Measurements from ENCODE around the gene MRPS5.
A peak's percentile ranks its signal among the peaks of the same experiment; 100 is the strongest.

The MRPS5 gene

GRCh38 chr2:95086017-95086416 lies 35.6 kb downstream of the MRPS5 start:
- DNase-seq, result no peak

- DNase-seq, result no peak
These were observed 39.1 kb downstream of the MRPS5 start for GRCh38 chr2:95082477-95082876.

- peak; percentile 38 for DNase-seq
These were observed 42.4 kb downstream of the MRPS5 start for GRCh38 chr2:95079199-95079683.

- DNase-seq, result no peak
These were observed 43.6 kb downstream of the MRPS5 start for GRCh38 chr2:95077861-95078603.

- no peak for DNase-seq
These were observed 44.1 kb downstream of the MRPS5 start for GRCh38 chr2:95077530-95077825.

GRCh38 chr2:95076705-95077529 lies 44.7 kb downstream of the MRPS5 start:
- peak; percentile 95 for DNase-seq

- no peak for DNase-seq
These were observed 46.0 kb downstream of the MRPS5 start for GRCh38 chr2:95075440-95076132.

GRCh38 chr2:95074663-95075439 lies 46.8 kb downstream of the MRPS5 start:
- DNase-seq, result peak; percentile 69

- peak; percentile 50 for DNase-seq
These were observed 47.5 kb downstream of the MRPS5 start for GRCh38 chr2:95073856-95074662.

- DNase-seq, result no peak
These were observed 49.2 kb downstream of the MRPS5 start for GRCh38 chr2:95072424-95072823.

- DNase-seq, result no peak
These were observed 49.8 kb downstream of the MRPS5 start for GRCh38 chr2:95071856-95072255.

- DNase-seq, result no peak
These were observed 52.1 kb downstream of the MRPS5 start for GRCh38 chr2:95069465-95069864.

- peak; percentile 9 for DNase-seq
These were observed 53.4 kb downstream of the MRPS5 start for GRCh38 chr2:95068256-95068655.

GRCh38 chr2:95063086-95063958 lies 58.3 kb downstream of the MRPS5 start:
- peak; percentile 19 for DNase-seq

- DNase-seq, result peak; percentile 21
These were observed 59.1 kb downstream of the MRPS5 start for GRCh38 chr2:95062242-95063085.

GRCh38 chr2:95061601-95062183 lies 59.9 kb downstream of the MRPS5 start:
- peak; percentile 31 for DNase-seq

GRCh38 chr2:95061119-95061512 lies 60.5 kb downstream of the MRPS5 start:
- no peak for DNase-seq

GRCh38 chr2:95060446-95061118 lies 61.0 kb downstream of the MRPS5 start:
- peak; percentile 16 for DNase-seq

All from stimulated activated CD8-positive, alpha-beta memory T cell treated with anti-CD3 and anti-CD28 coated beads, Interleukin-4, amount 100 ng/mL, for 48 hours (primary cell).